Measurements from ENCODE around the gene PEX3.
"Not testable (repeated sequence)": the region's sequence is repeated elsewhere in the genome, so short reads cannot be mapped to it uniquely, and the experiment has no call there.

Gene PEX3

GRCh38 chr6:143506620-143507019 lies 56.0 kb downstream of the PEX3 start:
- Mint-ChIP-seq H3K27me3 (no peaks in the 10 kb centered on the region), H3K27ac (no peak overlapping the region), H3K36me3 (peaks cover 17% of the 10 kb centered on the region), H3K9me3 (no peaks in the 10 kb centered on the region), H3K4me1 (peaks cover 11% of the 10 kb centered on the region), H3K4me3 (no peak overlapping the region)
- ATAC-seq (ENCODE audit: low read depth) (no peak), DNase-seq (ENCODE audit: low spot score in 2 of 2) (no peak)

GRCh38 chr6:143507358-143508145 lies 56.9 kb downstream of the PEX3 start:
- ATAC-seq (ENCODE audit: low read depth) (peak; percentile 40), DNase-seq (ENCODE audit: low spot score in 2 of 2) (no peak)
- Mint-ChIP-seq H3K36me3 (peaks cover 17% of the 10 kb centered on the region), H3K4me1 (peaks cover 11% of the 10 kb centered on the region), H3K4me3 (no peak overlapping the region), H3K27ac (no peak overlapping the region), H3K9me3 (no peaks in the 10 kb centered on the region), H3K27me3 (no peaks in the 10 kb centered on the region)

GRCh38 chr6:143510326-143510725 lies 59.7 kb downstream of the PEX3 start:
- peak overlapping the region; percentile 99 for H3K4me3 Mint-ChIP-seq
- peaks cover 17% of the 10 kb centered on the region for H3K4me1 Mint-ChIP-seq

GRCh38 chr6:143510991-143511891 lies 60.6 kb downstream of the PEX3 start, which contains the start of gene FUCA2:
Gene FUCA2, minus strand, starts transcription at chr6:143511720. Its CDS starts 86 bp downstream, at chr6:143511634.
- ATAC-seq (ENCODE audit: low read depth): peak; percentile 73
- Mint-ChIP-seq H3K27me3 (no peaks in the 10 kb centered on the region), H3K9me3 (no peaks in the 10 kb centered on the region)

More at GRCh38 chr6:143510326-143510725, 59.7 kb downstream of the PEX3 start:
- not testable (repeated sequence) for ATAC-seq (ENCODE audit: low read depth); H3K27ac Mint-ChIP-seq; H3K27me3 Mint-ChIP-seq; DNase-seq (ENCODE audit: low spot score in 2 of 2); H3K9me3 Mint-ChIP-seq
- H3K36me3 Mint-ChIP-seq: peaks cover 14% of the 10 kb centered on the region

GRCh38 chr6:143513410-143513809 lies 62.8 kb downstream of the PEX3 start:
- Mint-ChIP-seq H3K4me1 (peaks cover 23% of the 10 kb centered on the region), H3K36me3 (no peaks in the 10 kb centered on the region), H3K27me3 (no peaks in the 10 kb centered on the region), H3K9me3 (no peaks in the 10 kb centered on the region), H3K27ac (no peak overlapping the region), H3K4me3 (peak overlapping the region; percentile 6)
- DNase-seq (ENCODE audit: low spot score in 2 of 2) (no peak), ATAC-seq (ENCODE audit: low read depth) (peak; percentile 28)

More at GRCh38 chr6:143510991-143511891, 60.6 kb downstream of the PEX3 start, which contains the start of gene FUCA2:
- H3K4me3 Mint-ChIP-seq: peak within 1 kb of the TSS; percentile 99
- peak within 1 kb of the TSS; percentile 94 for H3K27ac Mint-ChIP-seq
- DNase-seq (ENCODE audit: low spot score in 2 of 2): peak; percentile 38 to 43
- peaks cover 17% of the 10 kb centered on the region for H3K4me1 Mint-ChIP-seq
- peaks cover 6% of the 10 kb centered on the region for H3K36me3 Mint-ChIP-seq

- Mint-ChIP-seq H3K9me3 (no peaks in the 10 kb centered on the region), H3K36me3 (no peaks in the 10 kb centered on the region), H3K4me1 (peaks cover 20% of the 10 kb centered on the region), H3K27ac (no peak overlapping the region), H3K27me3 (no peaks in the 10 kb centered on the region), H3K4me3 (no peak overlapping the region)
- DNase-seq (ENCODE audit: low spot score in 2 of 2) (no peak), ATAC-seq (ENCODE audit: low read depth) (no peak)
Observed at GRCh38 chr6:143515061-143515760, 64.6 kb downstream of the PEX3 start.

GRCh38 chr6:143515766-143516355 lies 65.3 kb downstream of the PEX3 start:
- Mint-ChIP-seq H3K4me1 (peaks cover 20% of the 10 kb centered on the region), H3K36me3 (no peaks in the 10 kb centered on the region), H3K27ac (no peak overlapping the region), H3K9me3 (no peaks in the 10 kb centered on the region), H3K4me3 (no peak overlapping the region), H3K27me3 (no peaks in the 10 kb centered on the region)
- DNase-seq (ENCODE audit: low spot score in 2 of 2): no peak
- ATAC-seq (ENCODE audit: low read depth): no peak

- no peaks in the 10 kb centered on the region for H3K9me3 Mint-ChIP-seq
- ATAC-seq (ENCODE audit: low read depth) (peak; percentile 52), DNase-seq (ENCODE audit: low spot score in 2 of 2) (no peak)
- no peak overlapping the region for H3K4me3 Mint-ChIP-seq
- no peaks in the 10 kb centered on the region for H3K27me3 Mint-ChIP-seq
- H3K4me1 Mint-ChIP-seq: peaks cover 17% of the 10 kb centered on the region
- no peaks in the 10 kb centered on the region for H3K36me3 Mint-ChIP-seq
- H3K27ac Mint-ChIP-seq: peak overlapping the region; percentile 26
Observed at GRCh38 chr6:143516690-143517446, 66.3 kb downstream of the PEX3 start.

- DNase-seq (ENCODE audit: low spot score in 2 of 2) (no peak), ATAC-seq (ENCODE audit: low read depth) (no peak)
- no peak overlapping the region for H3K27ac Mint-ChIP-seq
- H3K27me3 Mint-ChIP-seq: no peaks in the 10 kb centered on the region
- H3K4me1 Mint-ChIP-seq: peaks cover 17% of the 10 kb centered on the region
- no peaks in the 10 kb centered on the region for H3K36me3 Mint-ChIP-seq
- no peaks in the 10 kb centered on the region for H3K9me3 Mint-ChIP-seq
- no peak overlapping the region for H3K4me3 Mint-ChIP-seq
Observed at GRCh38 chr6:143517447-143517773, 66.8 kb downstream of the PEX3 start.

- Mint-ChIP-seq H3K9me3 (peaks cover 2% of the 10 kb centered on the region), H3K4me1 (peaks cover 3% of the 10 kb centered on the region), H3K4me3 (no peak overlapping the region), H3K27ac (no peak overlapping the region), H3K27me3 (no peaks in the 10 kb centered on the region), H3K36me3 (peaks cover 2% of the 10 kb centered on the region)
- ATAC-seq (ENCODE audit: low read depth): no peak
- DNase-seq (ENCODE audit: low spot score in 2 of 2): no peak
Observed at GRCh38 chr6:143522039-143522600, 71.5 kb downstream of the PEX3 start.

GRCh38 chr6:143525356-143525755 lies 74.8 kb downstream of the PEX3 start:
- Mint-ChIP-seq H3K27ac (no peak overlapping the region), H3K27me3 (no peaks in the 10 kb centered on the region), H3K36me3 (peaks cover 2% of the 10 kb centered on the region), H3K4me3 (no peak overlapping the region), H3K9me3 (peaks cover 2% of the 10 kb centered on the region), H3K4me1 (peaks cover 7% of the 10 kb centered on the region)
- no peak for DNase-seq (ENCODE audit: low spot score in 2 of 2)
- ATAC-seq (ENCODE audit: low read depth): no peak

GRCh38 chr6:143527677-143528076 lies 77.1 kb downstream of the PEX3 start:
- peaks cover 7% of the 10 kb centered on the region for H3K4me1 Mint-ChIP-seq
- H3K36me3 Mint-ChIP-seq: peaks cover 2% of the 10 kb centered on the region
- no peaks in the 10 kb centered on the region for H3K27me3 Mint-ChIP-seq
- no peak overlapping the region for H3K4me3 Mint-ChIP-seq
- peaks cover 2% of the 10 kb centered on the region for H3K9me3 Mint-ChIP-seq
- peak overlapping the region; percentile 76 for H3K27ac Mint-ChIP-seq
- ATAC-seq (ENCODE audit: low read depth) (no peak), DNase-seq (ENCODE audit: low spot score in 2 of 2) (no peak)

All from memory B cell (primary cell).